Smooth muscle cell of the coronary artery (primary cell): ENCODE results near the gene NADSYN1. TPM values are rescaled to one million over a fixed set of nuclear protein-coding genes. Genes with fewer than 3 reads are reported as not detected.

Experiments
- total RNA-seq: library from RNA; depleted of rRNA; stranded (reverse); fragments of >200 nt; gene quantifications from 2 replicates; pipeline ENCODE4 v1.2.3, GENCODE V29; 2014; ENCODE audit warnings: low replicate concordance

NADSYN1 gene
- total RNA-seq = 66.2 and 96.3 TPM in 2 replicates

GRCh38 chr11:71453037-71453917 lies at the start of gene NADSYN1:
Gene NADSYN1 (plus strand): TSS chr11:71453203. CDS start chr11:71453297, 94 bp downstream.

GRCh38 chr11:71448257-71449171 lies 4.5 kb upstream of the NADSYN1 start, which contains the start of gene DHCR7:
Gene DHCR7 (minus strand): TSS chr11:71448393. CDS start chr11:71444952, 3,441 bp downstream.

GRCh38 chr11:71526796-71527575 lies 74.0 kb downstream of the NADSYN1 start, which contains the start of gene KRTAP5-7:
Gene KRTAP5-7 (plus strand): TSS chr11:71527267. CDS start chr11:71527301, 34 bp downstream.

GRCh38 chr11:71537977-71538665 lies 85.1 kb downstream of the NADSYN1 start, which contains the start of gene KRTAP5-8:
Gene KRTAP5-8 (plus strand): TSS chr11:71538025. CDS start chr11:71538056, 31 bp downstream.

GRCh38 chr11:71548120-71548519 lies 95.1 kb downstream of the NADSYN1 start, which contains the start of gene KRTAP5-9:
Gene KRTAP5-9 (plus strand): TSS chr11:71548420. CDS start chr11:71548658, 238 bp downstream.

Other genes with a start within 250 kb of the NADSYN1 start
- gene SHANK2, start 200.6 kb upstream of the NADSYN1 start, total RNA-seq = 0.30 and 2.2 TPM in 2 replicates
- 17.8 and 79.9 TPM in 2 replicates for gene DHCR7, start 4.8 kb upstream of the NADSYN1 start, total RNA-seq
- gene KRTAP5-7, start 74.1 kb downstream of the NADSYN1 start, total RNA-seq = not detected in 2 replicates
- not detected in 2 replicates for gene KRTAP5-8, start 84.8 kb downstream of the NADSYN1 start, total RNA-seq
- not detected in 2 replicates for gene KRTAP5-9, start 95.2 kb downstream of the NADSYN1 start, total RNA-seq
- not detected in 2 replicates for gene KRTAP5-10, start 112.4 kb downstream of the NADSYN1 start, total RNA-seq
- gene KRTAP5-11, start 129.7 kb downstream of the NADSYN1 start, total RNA-seq = not detected in 2 replicates